Skeletal muscle tissue (tissue), 4 donors: ENCODE measurements around the gene FREY1. TPM values are rescaled to one million over a fixed set of nuclear protein-coding genes. Genes with fewer than 3 reads are reported as not detected.
A peak's percentile ranks its signal among the peaks of the same experiment; 100 is the strongest.

Experiments
- H3K27ac ChIP-seq: one replicate; pipeline ENCODE4 v1.7.0; 2013; ENCODE audit warnings: mild to moderate bottlenecking, low read depth, low read length, inconsistent platforms
- H3K27me3 ChIP-seq, 3 donors: one replicate each; pipeline ENCODE4 v1.7.0; 2013; ENCODE audit warnings: low read length in 3 of 3; ENCODE audit not compliant: control insufficient read depth in 3 of 3, insufficient read depth in 3 of 3
- H3K36me3 ChIP-seq, 3 donors: one replicate each; pipeline ENCODE4 v1.7.0; 2013; ENCODE audit warnings: low read length in 3 of 3; ENCODE audit not compliant: control insufficient read depth in 3 of 3, insufficient read depth in 3 of 3
- H3K4me1 ChIP-seq, 3 donors: one replicate each; pipeline ENCODE4 v1.7.0; 2013; ENCODE audit warnings: low read length in 3 of 3, mild to moderate bottlenecking in 3 of 3; ENCODE audit not compliant: control insufficient read depth in 3 of 3, insufficient read depth in 3 of 3
- H3K4me3 ChIP-seq, 3 donors: one replicate each; pipeline ENCODE4 v1.7.0; 2013; ENCODE audit warnings: low read length in 3 of 3
- H3K9ac ChIP-seq, 3 donors: one replicate each; pipeline ENCODE4 v1.7.0; 2013; ENCODE audit warnings: low read length in 3 of 3, mild to moderate bottlenecking in 3 of 3, moderate library complexity in 2 of 3, low read depth in 1 of 3
- H3K9me3 ChIP-seq, 3 donors: one replicate each; pipeline ENCODE4 v1.7.0; 2013; ENCODE audit warnings: low read length in 3 of 3; ENCODE audit not compliant: control insufficient read depth in 3 of 3
- total RNA-seq: library from RNA; depleted of rRNA; stranded (reverse); fragments of >200 nt; gene quantifications from one replicate; pipeline ENCODE4 v1.2.3, GENCODE V29; 2014
- donor health status: Osteomylitis.

Gene FREY1
- total RNA-seq, 1 donor from 2014 or later, result 1.6 TPM

DNA sequence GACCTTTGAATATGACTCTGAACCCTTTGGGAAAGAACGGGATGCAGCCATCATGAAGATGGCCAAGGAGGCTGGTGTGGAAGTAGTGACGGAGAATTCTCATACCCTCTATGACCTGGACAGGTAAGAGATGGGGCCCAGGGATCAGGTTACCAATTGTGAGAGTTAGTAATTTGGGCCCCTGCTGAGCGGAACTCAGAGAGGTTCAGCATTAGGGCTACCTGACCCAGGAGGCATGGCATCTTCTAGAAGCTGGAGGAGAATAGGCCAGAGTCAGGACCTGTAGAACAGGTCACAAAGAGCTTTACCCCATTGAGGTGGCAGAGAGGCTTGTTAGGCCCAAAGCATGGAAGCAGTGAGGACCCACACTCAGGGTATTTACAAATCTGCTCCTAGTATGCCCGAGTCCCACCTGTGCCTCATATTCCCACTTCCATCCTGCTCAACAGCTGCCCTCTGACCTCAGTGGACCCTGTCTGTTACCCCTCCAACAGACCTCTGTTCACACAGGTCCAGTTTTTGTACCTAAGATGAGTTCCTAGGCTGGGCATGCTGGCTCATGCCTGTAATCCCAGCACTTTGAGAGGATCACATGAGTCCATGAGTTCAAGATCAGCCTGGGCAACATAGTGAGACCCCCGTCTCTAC, 48.2 kb downstream of the FREY1 start:
- Histone ChIP-seq H3K4me1 (peaks cover 65 to 81% (median 71%) of the 10 kb centered on the region in 3 donors), H3K27me3 (no peaks in the 10 kb centered on the region), H3K36me3 (peaks cover 41 to 56% (median 43%) of the 10 kb centered on the region in 3 donors)

DNA sequence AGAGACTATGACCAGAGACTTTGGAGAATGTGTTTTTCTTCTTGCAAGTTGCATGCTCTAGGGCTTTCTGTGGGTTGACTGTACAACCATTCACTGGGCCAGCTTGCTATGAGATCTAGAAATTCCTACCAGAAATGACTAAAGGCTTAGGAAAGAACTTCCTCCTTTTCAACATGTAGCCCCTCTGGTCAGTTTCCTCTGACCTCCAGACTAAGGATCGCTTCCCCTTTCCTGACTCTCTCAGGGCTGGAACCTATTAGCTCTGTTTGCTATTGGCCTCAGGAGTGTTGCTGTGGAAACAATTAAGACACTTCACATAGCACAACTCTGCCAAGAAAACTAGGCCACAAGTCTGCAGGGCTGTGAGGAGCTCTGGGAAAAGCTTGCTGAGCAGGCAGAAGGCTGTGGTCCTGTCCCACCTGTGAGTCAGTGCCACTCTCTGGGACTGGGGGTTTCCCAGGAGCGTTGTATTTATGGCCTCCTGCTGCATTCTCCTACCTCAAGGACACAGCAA, 49.1 kb downstream of the FREY1 start:
- Histone ChIP-seq H3K4me3 (peak overlapping the region; percentile 23 to 62 (median 56)), H3K27me3 (no peaks in the 10 kb centered on the region), H3K36me3 (peaks cover 33 to 50% (median 35%) of the 10 kb centered on the region in 3 donors), H3K27ac (peak overlapping the region; percentile 84), H3K9me3 (no peaks in the 10 kb centered on the region), H3K4me1 (peaks cover 74 to 89% (median 80%) of the 10 kb centered on the region in 3 donors), H3K9ac (peak overlapping the region; percentile 50 to 77 (median 60))

More for the DNA sequence above, 48.2 kb downstream of the FREY1 start:
- peak overlapping the region in 2 of 3 donors; percentile 56 to 62 for H3K4me3 ChIP-seq
- peak overlapping the region; percentile 84 for H3K27ac ChIP-seq
- H3K9ac ChIP-seq, result peak overlapping the region; percentile 50 to 77 (median 60)
- H3K9me3 ChIP-seq, result no peaks in the 10 kb centered on the region

Other genes with a start within 250 kb of the FREY1 start
- 3.1 TPM for gene CHST1, start 241.6 kb downstream of the FREY1 start, total RNA-seq
- gene SLC35C1, start 102.1 kb downstream of the FREY1 start, total RNA-seq, result 2.6 TPM
- gene CRY2, start 59.8 kb downstream of the FREY1 start, total RNA-seq, result 37.6 TPM
- gene MAPK8IP1, start 21.6 kb downstream of the FREY1 start, total RNA-seq, result 18.8 TPM
- gene PEX16, start 10.6 kb upstream of the FREY1 start, total RNA-seq, result 20.4 TPM
- not detected for gene LARGE2, start 15.4 kb upstream of the FREY1 start, total RNA-seq
- 16.2 TPM for gene PHF21A, start 214.2 kb upstream of the FREY1 start, total RNA-seq